Astrocyte (in vitro differentiated cells and primary cell): ENCODE measurements around the gene CD101.

Source experiments
- CTCF ChIP-seq: IDR thresholded peaks from 2 replicates; pipeline ENCODE4 v1.5.1; 2011; ENCODE audit warnings: low read depth, mild to moderate bottlenecking, inconsistent platforms, low read length, moderate library complexity; ENCODE audit not compliant: insufficient read depth
- EZH2 ChIP-seq: IDR thresholded peaks from 2 replicates; pipeline ENCODE4 v1.6.1; 2012; ENCODE audit warnings: mild to moderate bottlenecking, low read length, inconsistent platforms; ENCODE audit not compliant: insufficient read depth

- TF ChIP-seq CTCF = no peak
- no peak for TF ChIP-seq EZH2
Observed at GRCh38 chr1:117009132-117009531, 7.6 kb downstream of the CD101 start.
